Kidney capillary endothelial cell (primary cell): ENCODE measurements around the gene SNX22.

Experiments used
- DNase-seq: peaks from one replicate; pipeline ENCODE4 v3.0.0-alpha.2; 2018; ENCODE audit warnings: low spot score

Gene SNX22

DNA sequence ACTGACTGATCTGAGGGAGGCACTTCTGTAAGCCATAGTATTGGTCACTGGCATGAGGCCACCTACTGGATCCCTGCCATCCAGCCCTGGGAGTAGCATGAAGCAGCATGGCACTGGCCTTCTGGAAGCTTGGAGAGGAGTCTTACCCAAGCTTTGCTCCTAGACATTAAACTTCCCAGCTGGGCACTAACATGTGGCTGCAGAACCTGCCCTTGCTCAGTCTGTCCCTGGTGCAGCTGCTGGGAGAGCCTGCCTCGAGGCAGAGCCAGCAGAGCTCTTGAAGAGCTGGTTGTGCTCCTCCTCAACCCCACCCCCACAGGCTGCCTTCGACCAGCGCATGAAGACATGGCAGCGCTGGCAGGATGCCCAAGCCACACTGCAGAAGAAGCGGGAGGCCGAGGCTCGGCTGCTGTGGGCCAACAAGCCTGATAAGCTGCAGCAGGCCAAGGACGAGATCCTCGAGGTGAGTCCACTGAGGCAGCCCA, 17.1 kb upstream of the SNX22 start:
- no peak for DNase-seq

DNA sequence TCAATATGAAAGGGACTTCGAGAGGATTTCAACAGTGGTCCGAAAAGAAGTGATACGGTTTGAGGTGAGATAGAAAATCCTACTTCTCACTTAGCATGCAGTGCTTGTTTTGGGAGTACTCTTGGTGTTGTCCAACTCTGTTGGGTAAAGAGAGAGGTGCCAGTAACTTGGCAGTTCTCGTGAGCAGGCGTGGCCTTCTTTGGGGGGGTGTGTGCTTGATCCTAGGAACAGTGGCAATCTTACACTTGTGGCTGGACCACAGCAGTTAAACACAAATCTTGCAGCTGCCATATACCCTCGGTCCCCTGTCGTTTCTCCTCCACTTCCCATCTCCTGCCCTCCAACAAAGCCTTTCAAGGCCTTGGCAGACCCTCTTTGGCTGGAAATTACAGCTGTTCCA, 15.2 kb upstream of the SNX22 start:
- no peak for DNase-seq

DNA sequence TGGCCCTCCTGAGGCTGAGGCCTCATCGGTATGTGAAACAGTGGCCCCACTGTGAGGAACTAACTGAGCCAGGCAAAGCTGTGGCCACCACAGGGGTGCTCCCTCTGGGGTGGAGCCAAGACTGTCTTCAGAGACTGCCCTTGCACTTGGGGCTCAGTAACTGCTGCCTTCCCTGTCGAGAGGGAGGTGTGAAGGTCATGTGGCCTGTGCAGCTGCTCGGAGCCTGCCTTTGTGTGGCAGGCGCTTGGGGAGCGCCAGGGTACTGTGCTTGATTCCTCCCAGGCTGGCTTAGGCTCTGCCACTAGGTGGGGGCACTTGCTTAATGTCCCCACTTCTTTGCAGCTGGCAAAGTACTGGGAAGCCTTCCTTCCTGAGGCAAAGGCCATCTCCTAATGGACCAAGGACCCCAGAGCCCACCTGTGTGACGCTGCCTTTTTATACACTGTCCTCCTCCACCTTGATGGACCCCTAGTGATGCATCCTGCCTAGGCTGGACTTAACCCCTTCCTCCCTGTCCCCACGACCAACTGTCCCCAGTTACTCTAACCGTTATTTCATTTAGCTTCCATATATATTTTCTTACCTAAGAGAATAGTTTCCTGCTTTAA, 14.2 kb upstream of the SNX22 start:
- no peak for DNase-seq

DNA sequence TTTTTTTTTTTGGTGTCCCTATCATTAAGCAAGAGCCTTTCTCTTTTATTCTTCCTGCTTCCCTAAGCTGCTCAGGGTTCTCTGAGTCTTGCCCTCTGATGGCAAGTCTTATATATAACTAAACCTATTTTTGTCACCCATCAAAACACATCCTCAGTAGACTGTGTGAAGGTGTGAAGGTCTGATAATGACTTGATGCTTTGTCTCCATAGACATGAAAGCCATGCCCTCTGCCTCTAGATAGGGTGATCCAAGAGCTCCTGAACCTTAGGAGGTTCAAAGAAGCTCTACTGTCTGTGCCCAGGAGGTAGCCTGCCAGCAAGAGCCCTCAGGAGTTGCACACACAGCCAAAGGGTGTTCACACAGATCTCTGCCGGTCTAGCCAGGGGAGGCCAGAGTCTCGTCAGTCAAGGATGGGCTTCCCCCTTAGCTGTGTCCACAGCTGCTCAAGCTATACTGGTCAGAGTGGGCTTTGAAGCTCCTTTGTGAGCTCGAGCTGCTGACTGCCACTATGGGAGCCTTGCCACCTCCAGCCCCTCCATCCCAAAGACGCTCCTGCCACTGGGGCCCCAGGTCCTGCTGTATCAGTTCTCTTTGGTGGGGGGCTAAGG, 13.1 kb upstream of the SNX22 start:
- no peak for DNase-seq

DNA sequence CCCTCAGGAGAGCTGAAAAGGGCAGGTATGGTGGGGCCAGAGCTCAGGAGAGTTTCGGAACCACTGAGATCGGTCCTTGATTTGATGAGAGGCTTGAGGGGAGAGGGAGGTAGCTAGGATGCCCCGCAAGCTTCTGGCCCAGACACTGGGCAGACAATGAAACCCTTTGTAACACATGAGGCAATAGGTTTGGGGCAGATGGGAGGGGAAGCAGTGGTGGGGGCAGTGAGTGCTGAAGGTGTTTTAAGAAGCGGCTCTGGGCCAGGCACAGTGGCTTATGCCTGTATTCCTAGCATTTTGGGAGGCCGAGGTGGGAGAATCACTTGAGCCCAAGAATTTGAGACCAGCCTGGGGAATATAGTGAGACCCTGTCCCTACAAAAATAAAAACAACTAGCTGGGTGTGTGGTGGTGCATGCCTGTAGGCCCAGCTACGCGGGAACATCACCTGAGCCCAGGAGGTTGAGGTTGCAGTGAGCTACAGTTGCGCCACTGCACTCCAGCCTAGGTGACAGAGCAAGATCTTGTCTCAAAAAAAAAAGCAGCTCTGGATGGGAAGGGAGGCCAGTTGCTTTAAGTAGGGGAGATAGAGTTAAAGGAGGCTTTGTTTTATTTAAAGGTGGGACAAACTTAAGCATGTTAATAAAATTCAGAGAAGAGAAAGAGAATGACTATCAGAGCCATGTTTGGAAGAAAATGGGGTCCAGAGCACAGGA, 9.6 kb upstream of the SNX22 start:
- no peak for DNase-seq

DNA sequence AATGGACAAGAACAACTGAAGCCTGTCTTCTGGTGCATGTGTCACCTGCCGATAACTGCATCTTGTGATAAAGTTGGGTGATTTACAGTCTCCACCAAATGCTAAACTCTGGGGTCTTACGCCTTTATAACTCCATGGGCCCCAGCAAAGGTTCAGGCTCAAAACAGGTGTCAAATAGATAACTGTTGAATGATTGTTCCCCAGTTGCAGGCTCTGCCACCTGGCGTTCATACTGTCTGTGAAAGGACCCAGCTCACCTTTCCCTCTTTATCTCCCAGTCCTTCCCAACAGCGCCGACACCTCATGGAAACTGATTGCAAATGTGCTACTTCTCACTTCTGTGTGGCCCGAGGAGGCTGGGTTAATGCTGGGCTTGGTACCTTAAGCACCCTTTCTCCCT, 8.3 kb upstream of the SNX22 start:
- no peak for DNase-seq

DNA sequence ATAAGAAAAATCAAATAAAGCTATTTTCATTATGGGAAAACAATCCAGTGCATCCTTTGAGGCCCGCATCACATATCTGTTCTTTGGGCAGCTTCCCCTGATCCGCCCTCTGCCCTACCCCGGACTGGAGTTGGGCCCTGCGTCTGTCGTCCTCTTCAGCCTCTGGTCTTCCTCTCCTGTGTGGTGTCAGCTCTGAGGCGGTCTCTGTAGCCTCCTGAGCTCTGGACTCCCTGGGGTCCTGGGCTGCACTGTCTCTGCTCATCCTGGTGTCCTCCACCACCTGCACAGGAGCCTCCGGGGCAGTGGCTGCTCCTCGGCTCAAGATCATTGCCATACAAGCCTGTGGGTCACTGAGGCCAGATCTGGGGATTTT, 7.4 kb upstream of the SNX22 start:
- no peak for DNase-seq

DNA sequence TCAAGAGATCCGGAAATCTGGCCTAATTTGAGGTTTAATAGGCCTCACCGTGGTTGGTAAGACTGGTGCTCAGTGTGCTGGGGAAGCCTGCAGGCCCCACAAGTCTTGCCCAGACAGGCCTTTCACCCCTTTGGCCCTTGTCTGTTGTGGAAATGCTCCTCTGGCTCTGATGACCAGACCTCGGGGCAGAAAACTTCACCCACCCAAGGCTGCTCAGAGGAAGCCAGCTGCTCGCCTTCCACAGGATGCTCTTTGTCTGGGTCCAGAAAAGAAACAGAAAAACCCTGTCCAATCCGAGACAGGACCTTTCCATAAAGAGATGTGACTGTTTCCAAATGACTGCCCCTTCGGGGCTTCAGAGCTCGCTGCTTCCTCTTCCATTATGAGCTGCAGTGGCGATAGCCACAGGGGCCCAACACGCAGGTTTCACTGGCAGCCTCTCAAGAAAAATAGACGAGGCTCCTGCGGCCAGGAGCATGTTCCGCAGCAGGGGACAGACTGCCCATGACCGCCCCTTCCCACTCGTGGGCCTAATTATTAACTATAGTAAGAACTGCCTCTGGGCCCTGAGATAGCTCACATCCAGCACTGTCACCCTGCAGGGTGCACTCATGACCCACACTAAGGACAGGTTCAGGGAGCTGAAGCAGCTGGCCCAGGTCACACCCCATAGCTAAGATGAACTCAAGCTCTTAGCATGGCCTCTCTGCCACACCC, 6.8 kb upstream of the SNX22 start:
- DNase-seq: no peak

DNA sequence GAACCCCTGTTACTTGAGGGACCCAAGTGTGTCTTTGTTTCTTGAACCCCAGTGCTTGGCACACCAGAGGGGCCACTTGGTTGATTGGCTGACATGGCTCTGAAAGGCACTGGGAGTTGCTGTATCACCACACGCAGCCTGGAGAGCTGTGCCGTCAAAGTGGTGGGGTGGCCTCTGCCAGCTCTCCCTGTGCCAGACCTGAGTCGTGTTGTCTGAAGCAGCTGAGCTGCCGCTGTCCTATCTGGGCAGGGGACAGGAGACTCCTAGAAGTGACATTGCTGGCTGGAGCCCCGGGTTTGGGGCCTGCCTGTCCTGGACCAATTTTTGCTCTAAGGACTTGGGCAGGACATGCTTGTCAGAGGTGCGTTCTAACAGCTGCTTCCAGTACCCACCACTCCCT, 5.5 kb upstream of the SNX22 start:
- DNase-seq: no peak

DNA sequence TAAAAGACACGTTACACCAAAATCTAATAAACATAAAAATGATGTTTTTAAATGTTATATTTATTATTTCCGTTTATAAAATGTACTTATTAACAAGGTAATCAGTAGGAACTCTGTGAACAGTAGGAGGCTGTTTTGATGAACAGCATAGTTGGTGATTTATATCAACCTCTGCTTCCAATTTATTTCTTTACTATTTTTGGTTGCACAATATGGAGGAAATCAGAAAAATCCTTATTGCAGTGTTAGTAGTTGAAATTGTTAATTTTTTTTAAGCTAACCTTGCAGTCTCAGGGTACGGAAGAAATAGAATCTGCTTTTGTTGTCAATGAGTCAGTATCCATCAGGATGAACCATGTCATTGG, 5.0 kb upstream of the SNX22 start:
- DNase-seq: no peak

DNA sequence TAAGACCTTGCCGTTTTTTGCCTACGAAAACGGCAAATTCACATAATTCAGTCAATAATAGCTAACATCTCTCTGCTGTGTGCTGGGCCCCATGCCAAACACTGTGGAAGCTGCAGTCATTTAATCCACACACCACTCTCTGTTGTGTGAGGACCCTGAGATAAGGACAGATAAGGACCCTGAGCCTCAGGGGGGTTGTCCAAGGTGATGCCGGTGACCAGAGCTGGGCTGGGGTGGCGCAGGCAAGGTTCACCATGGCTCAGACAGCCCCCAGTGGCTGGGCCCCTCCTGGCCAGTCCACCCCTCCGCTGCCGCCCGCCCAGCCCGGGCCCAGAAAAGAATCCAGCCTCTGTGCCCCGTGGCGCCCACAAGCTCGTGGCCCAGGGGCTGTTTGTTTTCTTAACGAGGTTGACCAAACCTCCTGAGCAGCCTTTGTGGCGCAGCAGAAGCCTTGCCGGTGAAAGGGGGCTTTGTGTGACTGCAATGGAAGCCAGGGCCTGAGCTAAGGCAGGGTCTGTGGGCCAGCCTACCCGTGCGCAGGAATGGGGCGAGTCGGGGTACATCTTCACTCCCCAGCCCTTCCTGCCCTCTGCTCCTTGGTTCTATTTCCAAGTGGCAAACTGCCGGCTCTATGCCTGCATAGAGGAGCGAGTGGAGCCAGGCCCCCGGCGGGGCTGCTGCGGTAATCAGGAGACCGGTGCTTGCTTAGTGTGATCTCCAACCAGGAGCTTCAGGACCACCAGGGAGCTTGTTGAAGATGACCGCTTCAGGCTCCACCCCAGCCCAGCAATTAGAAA, 4.4 kb upstream of the SNX22 start:
- DNase-seq: no peak

DNA sequence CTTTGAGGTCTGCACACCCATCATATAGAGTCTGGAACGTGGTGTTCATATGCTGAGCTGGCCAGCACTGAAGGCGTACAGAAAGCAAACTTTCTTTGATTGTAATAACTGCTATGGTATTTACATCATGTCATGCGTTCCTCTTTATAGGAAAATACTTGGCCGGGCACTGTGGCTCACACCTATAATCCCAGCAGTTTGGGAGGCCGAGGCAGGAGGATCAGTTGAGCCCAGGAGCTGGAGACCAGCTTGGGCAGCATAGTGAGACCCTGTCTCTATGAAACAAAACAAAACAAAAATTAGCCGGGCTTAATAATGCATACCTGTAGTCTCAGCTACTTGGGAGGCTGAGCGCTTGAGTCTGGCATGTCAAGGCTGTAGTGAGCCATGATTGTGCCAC, 3.4 kb upstream of the SNX22 start:
- no peak for DNase-seq

DNA sequence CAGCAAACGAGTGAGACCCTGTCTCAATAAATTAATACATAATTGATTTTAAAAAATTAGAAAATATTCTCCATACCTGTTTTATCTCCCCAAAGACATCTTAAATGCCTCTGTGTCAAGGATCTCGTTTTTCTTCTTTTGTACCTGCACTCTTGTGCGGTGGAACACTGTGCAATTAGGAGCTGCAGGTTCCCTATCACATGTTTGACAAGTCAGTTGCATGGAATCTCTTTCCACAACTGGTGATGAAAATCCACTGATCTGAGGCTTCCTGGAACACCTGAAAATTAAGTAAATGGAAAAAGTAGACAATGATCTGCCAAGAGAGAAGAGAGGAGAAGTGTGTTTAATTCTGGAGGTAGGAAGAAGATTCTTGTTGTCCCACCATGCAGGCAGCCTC, 3.0 kb upstream of the SNX22 start:
- DNase-seq: no peak

DNA sequence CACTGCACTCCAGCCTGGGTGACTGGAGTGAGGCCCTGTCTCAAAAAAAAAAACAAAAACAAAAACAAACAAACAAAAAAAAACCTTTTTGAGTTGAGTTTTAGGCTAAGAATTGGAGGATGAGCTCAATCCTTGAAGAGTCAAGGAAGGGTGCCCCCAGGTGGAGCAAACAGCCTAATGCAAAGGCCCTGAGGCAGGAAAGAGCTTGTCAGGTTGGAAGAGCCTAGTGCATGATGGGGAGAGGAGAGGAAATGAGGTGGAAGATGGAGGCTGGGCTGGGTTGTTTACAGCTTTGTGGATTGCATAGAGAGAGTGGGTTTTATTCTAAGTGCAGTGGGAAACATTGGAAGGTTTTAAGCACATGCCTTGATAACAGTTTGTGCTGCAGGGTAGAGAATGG, 2.1 kb upstream of the SNX22 start:
- no peak for DNase-seq

DNA sequence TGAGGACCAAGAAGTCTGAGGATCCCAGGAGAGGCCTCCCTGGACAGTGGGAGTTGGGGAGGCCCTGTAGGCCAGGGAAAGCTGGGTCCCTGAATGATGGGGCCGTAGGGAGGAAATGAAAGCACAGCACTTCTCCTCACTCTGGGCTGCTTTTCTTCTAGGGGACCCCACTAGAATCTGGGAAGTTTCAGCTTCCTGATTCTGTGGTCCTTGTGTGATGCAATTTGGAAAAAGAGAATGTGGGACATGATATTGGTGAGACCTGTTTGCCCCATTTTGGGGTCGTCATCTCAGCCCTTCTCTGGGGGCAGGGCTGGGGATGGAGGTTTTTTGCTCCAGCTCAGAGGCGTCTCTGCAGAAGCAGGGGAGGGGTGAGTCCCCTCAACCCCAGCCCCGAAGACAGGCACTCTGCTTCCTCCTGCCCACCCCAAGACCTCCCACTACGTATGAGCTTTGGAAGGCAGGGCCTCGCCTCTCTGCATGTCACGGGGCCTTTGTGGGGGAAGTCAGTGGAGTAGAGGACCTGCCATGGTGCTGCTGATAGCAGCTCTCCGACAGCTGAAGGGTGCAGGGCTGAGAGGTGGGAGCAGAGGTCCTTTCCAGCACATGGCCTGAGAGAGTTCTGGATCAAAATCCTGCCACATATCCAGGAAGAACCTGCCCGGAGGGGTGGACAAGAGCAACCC, 1.5 kb upstream of the SNX22 start:
- DNase-seq: no peak

DNA sequence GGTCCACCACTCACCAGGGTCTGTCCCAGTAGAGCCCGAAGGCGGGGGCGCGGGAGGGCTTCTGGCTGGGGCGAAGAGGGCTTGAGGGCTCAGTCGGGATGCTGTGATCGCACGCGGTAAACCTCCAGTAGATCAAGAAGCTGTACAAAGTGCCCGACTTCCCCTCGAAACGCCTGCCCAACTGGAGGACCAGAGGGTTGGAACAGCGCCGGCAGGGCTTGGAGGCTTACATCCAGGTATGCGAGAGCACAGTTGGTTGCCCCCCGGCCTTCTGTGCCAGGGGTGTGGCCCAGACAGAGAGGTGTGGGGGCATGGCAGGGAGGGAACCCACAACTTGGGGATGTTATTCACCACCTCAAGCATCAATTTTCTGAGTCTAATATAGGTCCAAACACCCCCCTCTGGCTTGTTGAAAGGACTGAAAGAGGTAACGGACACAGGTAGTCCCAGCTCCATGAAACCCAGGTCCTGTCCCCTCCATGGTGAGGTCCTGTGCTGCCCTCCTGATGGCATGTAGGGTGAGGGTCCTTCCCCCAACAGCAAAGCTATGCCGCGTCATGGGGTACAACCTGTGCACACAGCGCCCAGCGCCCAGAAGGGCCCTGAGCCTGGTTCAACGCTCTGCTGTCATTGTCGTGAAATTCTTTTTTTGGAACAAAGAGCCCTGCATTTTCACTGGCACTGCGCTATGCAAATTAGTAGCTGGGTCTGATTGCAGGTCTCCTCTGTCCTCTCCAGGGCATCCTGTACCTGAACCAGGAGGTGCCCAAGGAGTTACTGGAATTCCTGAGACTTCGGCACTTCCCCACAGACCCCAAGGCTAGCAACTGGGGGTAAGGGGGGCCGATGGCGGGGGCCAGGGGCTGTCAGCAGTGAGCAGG, 1.2 kb downstream of the SNX22 start:
- DNase-seq: no peak

DNA sequence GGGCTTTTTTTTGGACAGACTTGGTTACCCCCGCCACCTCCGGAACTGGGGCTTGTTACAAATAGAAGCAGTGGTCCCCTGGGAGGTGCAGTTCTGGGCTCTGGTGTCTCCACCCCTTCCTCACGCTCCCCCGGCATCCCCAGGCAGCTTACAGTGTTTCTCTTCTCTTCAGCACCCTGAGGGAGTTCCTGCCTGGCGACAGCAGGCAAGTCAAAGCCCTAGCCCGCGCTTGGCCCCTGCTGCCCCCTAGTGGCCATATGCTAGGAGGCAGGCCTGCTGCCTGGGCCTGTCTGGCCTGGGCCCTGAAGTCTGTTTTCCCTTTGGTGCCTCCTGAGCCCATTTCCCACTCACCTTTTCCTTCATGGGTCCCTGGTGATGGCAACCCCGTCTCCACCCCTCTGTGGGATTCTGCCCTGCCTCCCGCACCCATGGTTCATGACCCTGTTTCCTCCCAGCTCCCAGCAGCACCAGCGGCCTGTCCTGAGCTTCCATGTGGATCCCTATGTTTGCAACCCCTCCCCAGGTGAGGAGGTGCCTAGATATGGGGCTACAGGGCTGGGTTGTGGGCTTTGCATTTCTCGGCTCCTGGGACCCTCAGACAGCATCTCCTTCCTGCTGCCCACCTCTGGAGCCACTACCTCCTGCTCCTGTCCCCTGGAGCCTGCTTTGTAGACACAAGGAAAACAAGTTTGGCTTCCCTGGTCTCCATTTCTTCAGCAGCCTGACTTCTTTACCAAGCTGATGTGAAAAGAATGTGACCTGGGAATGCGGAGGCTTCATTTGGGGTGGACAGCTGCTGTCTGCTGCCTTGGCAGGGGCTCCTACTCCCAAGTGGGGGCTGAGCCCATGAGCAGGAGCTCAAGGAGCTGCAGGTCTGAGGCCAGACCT, 2.2 kb downstream of the SNX22 start:
- DNase-seq: peak; percentile 81

DNA sequence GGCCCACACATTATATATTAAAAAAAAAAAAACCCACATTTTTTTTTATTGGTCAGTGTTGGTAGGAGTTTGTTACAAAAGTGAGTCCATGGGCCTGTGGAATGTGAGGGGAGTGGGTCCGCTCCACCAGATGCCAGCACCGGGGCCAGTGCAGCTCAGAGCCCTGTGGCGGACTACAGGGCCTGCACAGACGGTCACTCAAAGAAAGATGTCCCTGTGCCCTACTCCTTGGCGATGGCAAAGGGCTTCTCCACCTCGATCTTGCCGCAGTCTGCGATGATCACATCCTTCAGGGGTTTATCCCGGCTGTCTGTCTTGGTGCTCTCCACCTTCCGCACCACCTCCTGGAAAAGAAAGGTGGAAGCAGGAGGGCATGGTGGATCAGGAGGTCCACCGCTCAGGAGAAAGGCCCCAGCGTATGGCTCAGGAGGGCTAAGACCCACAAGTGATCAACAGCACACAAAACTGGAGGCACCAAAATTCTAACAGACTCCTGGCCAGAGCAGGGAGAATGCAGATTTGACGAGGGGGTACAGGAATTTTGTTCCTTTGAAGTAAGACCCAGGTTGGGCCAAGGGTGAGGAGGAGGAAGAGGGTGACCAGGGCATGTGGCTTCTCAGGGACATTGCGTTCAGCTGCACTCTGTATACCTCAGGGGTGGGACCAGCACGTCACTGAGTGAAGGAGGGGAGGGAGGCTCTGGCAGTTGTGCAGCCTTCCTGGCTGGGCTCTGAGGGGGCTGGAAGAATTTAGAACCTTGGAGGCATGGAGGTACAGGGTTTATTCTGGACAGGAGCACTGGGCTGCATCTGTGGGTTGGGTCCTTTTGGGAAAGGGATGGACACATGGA, 4.5 kb downstream of the SNX22 start:
- DNase-seq: no peak
